HG03457 (cell line): Measurements from ENCODE around the gene PRAMEF2.
"Not testable (repeated sequence)": the region's sequence is repeated elsewhere in the genome, so short reads cannot be mapped to it uniquely, and the experiment has no call there.

Source experiments
- ATAC-seq: cut with Tn5 transposase; IDR thresholded peaks from one replicate; pipeline ENCODE4 v1.9.1; 2021; ENCODE audit warnings: moderate number of reproducible peaks; ENCODE audit not compliant: unreplicated experiment

The PRAMEF2 gene, protein sequence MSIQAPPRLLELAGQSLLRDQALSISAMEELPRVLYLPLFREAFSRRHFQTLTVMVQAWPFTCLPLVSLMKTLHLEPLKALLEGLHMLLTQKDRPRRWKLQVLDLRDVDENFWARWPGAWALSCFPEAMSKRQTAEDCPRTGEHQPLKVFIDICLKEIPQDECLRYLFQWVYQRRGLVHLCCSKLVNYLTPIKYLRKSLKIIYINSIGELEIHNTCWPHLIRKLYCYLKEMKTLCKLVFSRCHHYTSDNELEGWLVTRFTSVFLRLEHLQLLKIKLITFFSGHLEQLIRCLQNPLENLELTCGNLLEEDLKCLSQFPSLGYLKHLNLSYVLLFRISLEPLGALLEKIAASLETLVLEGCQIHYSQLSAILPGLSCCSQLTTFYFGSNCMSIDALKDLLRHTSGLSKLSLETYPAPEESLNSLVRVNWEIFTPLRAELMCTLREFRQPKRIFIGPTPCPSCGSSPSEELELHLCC

GRCh38 chr1:12856786-12857185 lies at the start of gene PRAMEF2:
PRAMEF2 (plus strand) TSS chr1:12857086; CDS start chr1:12859010, 1,924 bp downstream.
- not testable (repeated sequence) for ATAC-seq

DNA sequence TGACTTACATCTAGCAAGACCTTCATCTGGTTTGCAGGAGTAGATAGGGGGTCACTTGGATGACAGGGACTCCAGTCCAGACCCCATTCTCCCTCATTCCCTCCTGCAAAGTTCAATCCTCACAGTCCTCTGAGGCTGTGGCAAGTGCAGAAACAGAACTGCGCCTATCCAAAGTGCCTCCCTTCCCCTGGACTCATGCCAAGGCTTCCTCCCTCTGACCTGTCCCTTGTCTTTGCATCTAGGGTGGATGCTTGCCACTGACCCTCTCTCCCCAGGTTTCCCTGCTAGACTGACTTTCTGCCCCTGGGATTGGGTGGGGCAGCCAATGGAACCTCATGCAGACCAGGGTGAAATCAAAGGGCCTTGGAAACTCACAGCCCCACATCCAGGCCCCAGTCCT lies 47.0 kb upstream of the PRAMEF2 start:
- no peak for ATAC-seq

GRCh38 chr1:12810691-12811408 lies 46.0 kb upstream of the PRAMEF2 start:
- no peak for ATAC-seq

DNA sequence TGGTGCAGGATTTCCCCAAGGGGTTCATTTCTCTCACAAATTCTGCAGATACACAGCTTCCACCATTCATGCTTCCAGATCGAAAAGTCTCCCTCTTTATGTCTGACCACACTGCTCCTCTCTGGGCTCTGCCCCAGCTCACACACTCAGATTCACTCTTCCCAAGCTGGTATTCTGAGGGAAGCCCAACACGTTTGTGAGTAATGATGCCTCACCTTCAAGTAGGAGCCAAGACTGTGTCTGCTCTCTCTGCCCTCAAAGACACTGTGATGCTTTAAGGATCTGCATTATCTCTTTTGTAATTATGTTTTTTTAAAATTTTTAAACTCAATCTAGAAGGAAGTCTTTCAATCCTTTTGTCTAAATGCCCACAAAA lies 45.5 kb upstream of the PRAMEF2 start:
- no peak for ATAC-seq

DNA sequence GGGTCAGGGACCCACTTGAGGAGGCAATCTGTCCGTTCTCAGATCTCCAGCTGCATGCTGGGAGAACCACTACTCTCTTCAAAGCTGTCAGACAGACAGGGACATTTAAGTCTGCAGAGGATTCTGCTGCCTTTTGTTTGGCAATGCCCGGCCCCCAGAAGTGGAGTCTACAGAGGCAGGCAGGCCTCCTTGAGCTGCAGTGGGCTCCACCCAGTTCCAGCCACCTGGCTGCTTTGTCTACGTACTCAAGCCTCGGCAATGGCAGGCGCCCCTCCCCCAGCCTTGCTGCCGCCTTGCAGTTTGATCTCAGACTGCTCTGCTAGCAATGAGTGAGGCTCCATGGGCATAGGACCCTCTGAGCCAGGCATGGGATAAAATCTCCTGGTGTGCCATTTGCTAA lies 37.8 kb upstream of the PRAMEF2 start:
- ATAC-seq: not testable (repeated sequence)

DNA sequence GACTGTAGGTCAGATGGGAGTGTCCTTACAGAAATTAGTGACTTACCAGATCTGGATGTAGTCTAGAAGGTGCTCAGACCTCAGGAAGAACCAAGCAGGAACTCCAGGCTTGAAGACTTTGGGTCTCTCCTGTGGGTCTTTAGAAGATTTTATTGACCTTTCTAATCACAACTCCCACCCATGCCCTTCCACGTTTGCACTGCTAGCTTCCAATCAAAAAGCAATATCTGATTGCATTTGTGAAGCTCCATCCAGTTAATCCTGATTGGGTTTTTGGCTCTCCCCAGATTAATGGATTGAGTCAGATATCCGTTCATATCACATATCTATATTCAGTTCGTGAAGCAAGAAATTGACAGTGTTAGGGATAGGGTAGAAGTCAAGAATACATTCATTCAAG lies 25.6 kb upstream of the PRAMEF2 start, which contains the start of gene PRAMEF11:
Gene PRAMEF11 (minus strand): TSS at position 101 of the 400 bp plus-strand sequence. CDS start 2,621 bp downstream, outside the sequence.
- ATAC-seq: not testable (repeated sequence)

GRCh38 chr1:12833251-12833650 lies 23.6 kb upstream of the PRAMEF2 start:
- ATAC-seq: not testable (repeated sequence)

GRCh38 chr1:12848620-12849019 lies 8.3 kb upstream of the PRAMEF2 start, which contains the start of gene HNRNPCL1:
HNRNPCL1 (minus strand) TSS chr1:12848720; CDS start chr1:12848289, 431 bp downstream.
- not testable (repeated sequence) for ATAC-seq

DNA sequence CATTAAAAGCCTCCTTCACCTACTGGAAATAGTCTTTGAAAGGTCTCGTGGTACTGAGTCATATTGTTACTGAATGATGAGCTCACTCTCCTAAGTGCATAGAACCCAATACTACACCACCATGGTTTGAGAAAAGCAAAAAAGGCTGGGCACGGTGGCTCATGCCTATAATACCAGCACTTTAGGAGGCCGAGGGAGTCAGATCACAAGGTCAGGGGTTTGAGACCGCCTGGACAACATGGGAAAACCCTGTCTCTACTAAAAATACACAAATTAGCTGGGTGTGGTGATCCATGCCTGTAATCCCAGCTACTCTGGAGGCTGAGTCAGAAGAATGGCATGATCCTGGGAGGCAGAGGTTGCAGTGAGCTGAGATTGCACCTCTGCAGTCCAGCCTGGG lies 5.1 kb upstream of the PRAMEF2 start:
- no peak for ATAC-seq

GRCh38 chr1:12863131-12863880 lies 6.4 kb downstream of the PRAMEF2 start:
- not testable (repeated sequence) for ATAC-seq

DNA sequence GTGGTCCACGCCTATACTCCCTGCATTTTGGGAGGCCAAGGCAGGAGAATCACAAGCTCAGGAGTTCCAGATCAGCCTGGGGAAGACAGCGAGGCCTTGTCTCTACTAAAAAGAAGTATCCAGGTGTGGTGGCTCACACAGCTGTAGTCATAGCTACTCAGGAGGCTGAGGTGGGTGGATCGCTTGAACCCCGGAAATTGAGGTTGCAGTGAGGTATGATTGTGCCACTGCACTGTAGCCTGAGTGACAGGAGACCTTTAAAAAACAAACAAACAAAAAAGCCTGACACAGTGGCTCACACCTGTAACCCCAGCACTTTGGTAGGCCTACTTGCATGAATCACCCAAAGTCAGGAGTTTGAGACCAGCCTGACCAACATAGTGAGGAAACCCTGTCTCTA lies 21.6 kb downstream of the PRAMEF2 start:
- ATAC-seq: not testable (repeated sequence)

GRCh38 chr1:12886101-12886500 lies 29.2 kb downstream of the PRAMEF2 start, which contains the start of gene PRAMEF4:
PRAMEF4 (minus strand) TSS chr1:12886201; CDS start chr1:12883394, 2,807 bp downstream.
- ATAC-seq: not testable (repeated sequence)

GRCh38 chr1:12898170-12898569 lies 41.3 kb downstream of the PRAMEF2 start, which contains the start of gene PRAMEF10:
PRAMEF10 (minus strand) TSS chr1:12898270; CDS start chr1:12895847, 2,423 bp downstream.
- ATAC-seq: not testable (repeated sequence)

DNA sequence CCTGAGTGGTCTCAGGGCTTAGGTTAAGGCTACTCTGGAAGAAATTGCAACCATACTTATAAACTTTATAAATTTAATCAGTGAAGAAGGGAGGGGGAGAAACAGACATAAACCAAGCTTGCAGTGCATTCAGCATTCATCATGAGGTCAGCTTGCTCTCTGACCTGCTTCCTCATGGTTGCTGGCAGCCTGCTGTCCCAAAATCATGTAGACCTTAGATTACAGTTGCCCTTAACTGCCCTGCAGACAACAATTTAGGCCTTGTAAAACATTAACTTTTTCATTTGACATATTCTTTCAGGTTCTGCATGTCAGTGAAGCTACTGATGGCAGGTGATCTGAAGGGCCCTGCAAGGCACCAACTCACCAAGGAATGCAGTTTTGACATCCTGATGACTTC lies 42.3 kb downstream of the PRAMEF2 start:
- not testable (repeated sequence) for ATAC-seq

DNA sequence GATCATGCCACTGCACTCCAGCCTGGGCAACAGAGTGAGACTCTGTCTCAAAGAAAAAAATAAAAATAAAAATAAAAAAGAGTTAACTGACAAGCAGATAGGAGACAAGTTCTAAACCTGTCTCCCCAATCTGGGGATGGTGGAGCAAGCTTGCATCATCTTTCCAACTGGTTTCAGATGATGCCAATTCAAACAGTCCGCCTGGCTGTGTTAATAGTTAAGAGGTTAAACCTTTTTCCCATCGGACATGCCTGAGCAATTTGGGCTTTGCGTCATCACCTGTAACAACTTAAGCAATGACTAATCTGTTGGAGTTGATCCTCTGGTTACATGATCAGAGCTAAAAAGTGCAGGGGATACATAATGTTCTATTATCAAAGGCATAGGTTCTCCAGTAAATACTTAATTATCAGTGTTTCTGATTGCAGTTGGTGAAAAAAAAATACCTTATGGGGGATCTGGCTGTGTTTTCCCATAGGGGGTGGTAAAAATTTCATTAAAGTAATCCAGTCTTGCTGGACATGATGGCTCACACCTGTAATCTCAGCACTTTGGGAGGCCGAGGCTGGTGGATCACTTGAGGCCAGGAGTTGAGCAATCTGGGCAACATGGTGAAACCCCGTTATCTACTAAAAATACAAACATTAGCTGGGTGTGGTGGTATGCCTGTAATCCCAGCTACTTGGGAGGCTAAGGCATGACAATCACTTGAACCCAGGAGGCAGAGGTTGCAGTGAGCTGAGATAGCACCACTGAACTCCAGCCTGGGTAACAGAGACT lies 47.1 kb downstream of the PRAMEF2 start:
- ATAC-seq: not testable (repeated sequence)
